Activated CD4-positive, alpha-beta T cell treated with anti-CD3 and anti-CD28 coated beads, Interleukin-2, amount 50 U/mL, for 24 hours (primary cell): ENCODE results near the gene CC2D2B.
"Not testable (repeated sequence)": the region's sequence is repeated elsewhere in the genome, so short reads cannot be mapped to it uniquely, and the experiment has no call there.

Source experiments
- DNase-seq, 2 donors: peaks; one replicate each; pipeline ENCODE4 v3.0.0-alpha.2; 2020; ENCODE audit warnings: low read depth in 1 of 2, low spot score in 1 of 2

The CC2D2B gene

GRCh38 chr10:95906677-95907455 lies 909 bp upstream of the CC2D2B start:
- DNase-seq: peak; percentile 10 to 27

- DNase-seq: no peak
Observed at GRCh38 chr10:95908450-95908849, 675 bp downstream of the CC2D2B start.

GRCh38 chr10:95909561-95909960 lies 1.8 kb downstream of the CC2D2B start:
- no peak for DNase-seq

GRCh38 chr10:95916039-95916438 lies 8.3 kb downstream of the CC2D2B start:
- not testable (repeated sequence) for DNase-seq

GRCh38 chr10:95920798-95921426 lies 13.1 kb downstream of the CC2D2B start:
- no peak for DNase-seq

GRCh38 chr10:95925033-95925432 lies 17.3 kb downstream of the CC2D2B start:
- no peak for DNase-seq

GRCh38 chr10:95935429-95935828 lies 27.7 kb downstream of the CC2D2B start:
- DNase-seq: no peak

- DNase-seq: no peak
Observed at GRCh38 chr10:95941115-95941514, 33.3 kb downstream of the CC2D2B start.

GRCh38 chr10:95963202-95963990 lies 55.6 kb downstream of the CC2D2B start:
- DNase-seq: no peak

- DNase-seq: no peak
Observed at GRCh38 chr10:95963991-95964389, 56.2 kb downstream of the CC2D2B start.

- DNase-seq: no peak
Observed at GRCh38 chr10:95964756-95965155, 57.0 kb downstream of the CC2D2B start.

GRCh38 chr10:95976362-95977229 lies 68.8 kb downstream of the CC2D2B start:
- no peak for DNase-seq

GRCh38 chr10:95982200-95982599 lies 74.4 kb downstream of the CC2D2B start:
- DNase-seq: no peak

- no peak for DNase-seq
Observed at GRCh38 chr10:95987685-95988426, 80.1 kb downstream of the CC2D2B start.

GRCh38 chr10:95988702-95989101 lies 80.9 kb downstream of the CC2D2B start:
- DNase-seq: no peak

- not testable (repeated sequence) for DNase-seq
Observed at GRCh38 chr10:95994376-95994775, 86.6 kb downstream of the CC2D2B start.

- DNase-seq: no peak
Observed at GRCh38 chr10:95998255-95998784, 90.5 kb downstream of the CC2D2B start.

GRCh38 chr10:96013956-96014355 lies 106.2 kb downstream of the CC2D2B start:
- DNase-seq: no peak

GRCh38 chr10:96014473-96015102 lies 106.8 kb downstream of the CC2D2B start:
- DNase-seq: no peak
